HG02870 (cell line): ENCODE data around the gene STOML2.

Experiments
- ATAC-seq: cut with Tn5 transposase; IDR thresholded peaks from one replicate; pipeline ENCODE4 v1.9.1; 2021; ENCODE audit warnings: mild to moderate bottlenecking, moderate library complexity; ENCODE audit not compliant: unreplicated experiment

The STOML2 gene

GRCh38 chr9:35107297-35108290, 4.7 kb upstream of the STOML2 start:
- no peak for ATAC-seq

GRCh38 chr9:35106343-35106730, 3.4 kb upstream of the STOML2 start:
- ATAC-seq: no peak

GRCh38 chr9:35105571-35106342, 2.8 kb upstream of the STOML2 start:
- no peak for ATAC-seq

- no peak for ATAC-seq
Observed at GRCh38 chr9:35105126-35105525, 2.2 kb upstream of the STOML2 start.

- no peak for ATAC-seq
Observed at GRCh38 chr9:35104586-35104985, 1.7 kb upstream of the STOML2 start.

- ATAC-seq: no peak
Observed at GRCh38 chr9:35103660-35104191, 795 bp upstream of the STOML2 start.

GRCh38 chr9:35102465-35102768, 514 bp downstream of the STOML2 start:
- ATAC-seq: no peak

GRCh38 chr9:35097573-35097972, 5.4 kb downstream of the STOML2 start:
- ATAC-seq: no peak

- peak; percentile 84 for ATAC-seq
Observed at GRCh38 chr9:35096035-35096849, 6.7 kb downstream of the STOML2 start, which contains the start of gene PIGO. Gene PIGO, minus strand, starts transcription at chr9:35096591. Its CDS starts 1,026 bp downstream, at chr9:35095565.

- no peak for ATAC-seq
Observed at GRCh38 chr9:35091536-35091935, 11.4 kb downstream of the STOML2 start.

GRCh38 chr9:35089434-35089833, 13.5 kb downstream of the STOML2 start:
- ATAC-seq: no peak

- ATAC-seq: no peak
Observed at GRCh38 chr9:35085078-35085477, 17.9 kb downstream of the STOML2 start.

- peak; percentile 92 for ATAC-seq
Observed at GRCh38 chr9:35079426-35080341, 23.2 kb downstream of the STOML2 start, which contains the start of gene FANCG. Gene FANCG, minus strand, starts transcription at chr9:35079942. Its CDS starts 418 bp downstream, at chr9:35079524.

- ATAC-seq: no peak
Observed at GRCh38 chr9:35079041-35079425, 23.9 kb downstream of the STOML2 start.

GRCh38 chr9:35078066-35078465, 24.9 kb downstream of the STOML2 start:
- no peak for ATAC-seq

- no peak for ATAC-seq
Observed at GRCh38 chr9:35076848-35077247, 26.1 kb downstream of the STOML2 start.

- no peak for ATAC-seq
Observed at GRCh38 chr9:35075358-35075757, 27.6 kb downstream of the STOML2 start.

GRCh38 chr9:35074791-35075190, 28.1 kb downstream of the STOML2 start:
- ATAC-seq: no peak

- no peak for ATAC-seq
Observed at GRCh38 chr9:35074141-35074540, 28.8 kb downstream of the STOML2 start.

- ATAC-seq: no peak
Observed at GRCh38 chr9:35073279-35073612, 29.7 kb downstream of the STOML2 start.
